Neutrophil (primary cell): ENCODE data around the gene RRP9.

ENCODE experiments used
- H3K27ac ChIP-seq: fragments of 200-600 bp; sonication (generic); 2 replicates; pipeline ENCODE4 v1.5.1; 2016; ENCODE audit warnings: mild to moderate bottlenecking, moderate library complexity
- H3K27me3 ChIP-seq: fragments of 200-600 bp; sonication (generic); 2 replicates; pipeline ENCODE4 v1.6.0; 2016; ENCODE audit warnings: mild to moderate bottlenecking
- H3K36me3 ChIP-seq: fragments of 200-600 bp; sonication (generic); 2 replicates; pipeline ENCODE4 v1.5.1; 2017
- H3K4me1 ChIP-seq, 2 experiments: fragments of 200-600 bp in 1 of 2; sonication (generic) in 1 of 2; 1 replicate in 1 of 2; 2 replicates in 1 of 2; pipeline versions ENCODE4 v1.5.1 to v1.6.1; 2013 to 2016; ENCODE audit warnings: low read depth in 1 of 2, low read length in 1 of 2, mild to moderate bottlenecking in 1 of 2, moderate library complexity in 1 of 2; ENCODE audit not compliant: control insufficient read depth in 1 of 2, insufficient read depth in 1 of 2
- H3K4me3 ChIP-seq, 2 experiments: fragments of 200-600 bp in 1 of 2; sonication (generic) in 1 of 2; 1 replicate in 1 of 2; 2 replicates in 1 of 2; pipeline ENCODE4 v1.5.1; 2013 to 2016; ENCODE audit warnings: low read depth in 1 of 2, low read length in 1 of 2, mild to moderate bottlenecking in 1 of 2, moderate library complexity in 1 of 2
- H3K9me3 ChIP-seq: fragments of 200-600 bp; sonication (generic); 2 replicates; pipeline ENCODE4 v1.5.1; 2016
- CTCF ChIP-seq: fragments of 200-600 bp; sonication (generic); IDR thresholded peaks from 2 replicates; pipeline ENCODE4 v1.5.1; 2016; ENCODE audit warnings: antibody characterized with exemption

The RRP9 gene

GRCh38 chr3:51955893-51956770, 14.4 kb upstream of the RRP9 start:
- H3K4me3 ChIP-seq = peak overlapping the region in 1 of 2 experiments; percentile 28

GRCh38 chr3:51955175-51955892, 13.6 kb upstream of the RRP9 start, which contains the start of gene GPR62:
TSS of gene GPR62 (plus strand) at chr3:51955381. CDS start at chr3:51955653, 272 bp downstream.
- peak within 1 kb of the TSS in 1 of 2 experiments; percentile 28 for H3K4me3 ChIP-seq
- peaks cover 66% of the 10 kb centered on the region for H3K27me3 ChIP-seq
- TF ChIP-seq CTCF = no peak
- H3K27ac ChIP-seq = no peak within 1 kb of the TSS
- H3K4me1 ChIP-seq = peaks cover 13 to 31% of the 10 kb centered on the region in 2 experiments
- no peaks in the 10 kb centered on the region for H3K9me3 ChIP-seq
- H3K36me3 ChIP-seq = no peaks in the 10 kb centered on the region

More at GRCh38 chr3:51955893-51956770, 14.4 kb upstream of the RRP9 start:
- Histone ChIP-seq H3K4me1 (peaks cover 13 to 31% of the 10 kb centered on the region in 2 experiments), H3K27me3 (peaks cover 74% of the 10 kb centered on the region), H3K27ac (no peak overlapping the region), H3K36me3 (no peaks in the 10 kb centered on the region), H3K9me3 (no peaks in the 10 kb centered on the region)
- no peak for TF ChIP-seq CTCF

- no peak for TF ChIP-seq CTCF
- H3K4me1 ChIP-seq = peaks cover 13 to 31% of the 10 kb centered on the region in 2 experiments
- H3K36me3 ChIP-seq = no peaks in the 10 kb centered on the region
- no peaks in the 10 kb centered on the region for H3K9me3 ChIP-seq
- H3K27me3 ChIP-seq = peaks cover 59% of the 10 kb centered on the region
- H3K27ac ChIP-seq = no peak overlapping the region
- no peak overlapping the region for H3K4me3 ChIP-seq
Measured at GRCh38 chr3:51954713-51955112, 13.0 kb upstream of the RRP9 start.

- H3K4me3 ChIP-seq = no peak overlapping the region
- H3K4me1 ChIP-seq = peaks cover 13 to 31% of the 10 kb centered on the region in 2 experiments
- no peaks in the 10 kb centered on the region for H3K9me3 ChIP-seq
- no peak overlapping the region for H3K27ac ChIP-seq
- H3K36me3 ChIP-seq = no peaks in the 10 kb centered on the region
- no peak for TF ChIP-seq CTCF
- peaks cover 53% of the 10 kb centered on the region for H3K27me3 ChIP-seq
Measured at GRCh38 chr3:51954105-51954504, 12.4 kb upstream of the RRP9 start.

GRCh38 chr3:51953445-51953844, 11.7 kb upstream of the RRP9 start:
- Histone ChIP-seq H3K27me3 (peaks cover 47% of the 10 kb centered on the region), H3K9me3 (no peaks in the 10 kb centered on the region), H3K4me3 (no peak overlapping the region), H3K36me3 (no peaks in the 10 kb centered on the region), H3K4me1 (peaks cover 13 to 31% of the 10 kb centered on the region in 2 experiments), H3K27ac (no peak overlapping the region)
- TF ChIP-seq CTCF = no peak
